Measurements from ENCODE around the gene TEX19.

The TEX19 gene

GRCh38 chr17:82325286-82326180 lies 33.5 kb upstream of the TEX19 start:
- no peak for DNase-seq
- Histone ChIP-seq H3K36me3 (replicated peaks) (no peaks in the 10 kb centered on the region), H3K27me3 (replicated peaks) (peaks cover 17% of the 10 kb centered on the region), H3K4me3 (ENCODE audit: low read depth, low read length) (no peak overlapping the region), H3K27ac (no peak overlapping the region)
- TF ChIP-seq CTCF (IDR thresholded peaks at IDR 0.05; ENCODE audit: low read depth, low read length, missing control alignments) = no peak
- in situ Hi-C loops (cut with HindIII; ENCODE audit: low pct_ligation_motif_present, low sequenced_read_pairs) = no loop called here

- H3K27ac ChIP-seq = no peak overlapping the region
- H3K27me3 ChIP-seq (replicated peaks) = peaks cover 19% of the 10 kb centered on the region
- DNase-seq = no peak
- in situ Hi-C loops (cut with HindIII; ENCODE audit: low pct_ligation_motif_present, low sequenced_read_pairs) = no loop called here
- TF ChIP-seq CTCF (IDR thresholded peaks at IDR 0.05; ENCODE audit: low read depth, low read length, missing control alignments) = no peak
- H3K4me3 ChIP-seq (ENCODE audit: low read depth, low read length) = no peak overlapping the region
- H3K36me3 ChIP-seq (replicated peaks) = no peaks in the 10 kb centered on the region
Observed at GRCh38 chr17:82327289-82327688, 31.8 kb upstream of the TEX19 start.

- Histone ChIP-seq H3K36me3 (replicated peaks) (no peaks in the 10 kb centered on the region), H3K27me3 (replicated peaks) (peaks cover 22% of the 10 kb centered on the region), H3K27ac (no peak overlapping the region), H3K4me3 (ENCODE audit: low read depth, low read length) (no peak overlapping the region)
- no peak for TF ChIP-seq CTCF (IDR thresholded peaks at IDR 0.05; ENCODE audit: low read depth, low read length, missing control alignments)
- DNase-seq = no peak
- in situ Hi-C loops (cut with HindIII; ENCODE audit: low pct_ligation_motif_present, low sequenced_read_pairs) = no loop called here
Observed at GRCh38 chr17:82327757-82328140, 31.3 kb upstream of the TEX19 start.

GRCh38 chr17:82328141-82328993 lies 30.7 kb upstream of the TEX19 start:
- Histone ChIP-seq H3K27me3 (replicated peaks) (peaks cover 26% of the 10 kb centered on the region), H3K27ac (no peak overlapping the region), H3K4me3 (ENCODE audit: low read depth, low read length) (no peak overlapping the region), H3K36me3 (replicated peaks) (no peaks in the 10 kb centered on the region)
- in situ Hi-C loops (cut with HindIII; ENCODE audit: low pct_ligation_motif_present, low sequenced_read_pairs) = no loop called here
- no peak for DNase-seq
- TF ChIP-seq CTCF (IDR thresholded peaks at IDR 0.05; ENCODE audit: low read depth, low read length, missing control alignments) = no peak

GRCh38 chr17:82328994-82329507 lies 30.0 kb upstream of the TEX19 start:
- Histone ChIP-seq H3K27me3 (replicated peaks) (peaks cover 26% of the 10 kb centered on the region), H3K36me3 (replicated peaks) (no peaks in the 10 kb centered on the region), H3K4me3 (ENCODE audit: low read depth, low read length) (no peak overlapping the region), H3K27ac (no peak overlapping the region)
- TF ChIP-seq CTCF (IDR thresholded peaks at IDR 0.05; ENCODE audit: low read depth, low read length, missing control alignments) = no peak
- in situ Hi-C loops (cut with HindIII; ENCODE audit: low pct_ligation_motif_present, low sequenced_read_pairs) = no loop called here
- DNase-seq = no peak

All from brain microvascular endothelial cell (primary cell).